Endodermal cell (in vitro differentiated cells): Measurements from ENCODE around the gene NAV1. TPM values are rescaled to one million over a fixed set of nuclear protein-coding genes. Genes with fewer than 3 reads are reported as not detected.
A peak's percentile ranks its signal among the peaks of the same experiment; 100 is the strongest.
"Not testable (repeated sequence)": the region's sequence is repeated elsewhere in the genome, so short reads cannot be mapped to it uniquely, and the experiment has no call there.

ENCODE experiments used
- DNase-seq: peaks from one replicate; pipeline ENCODE4 v3.0.0-alpha.2; 2017
- H3K27ac ChIP-seq: 2 replicates; pipeline ENCODE4 v1.5.1; 2013; ENCODE audit warnings: mild to moderate bottlenecking, low read depth, low read length, moderate library complexity
- H3K27me3 ChIP-seq: 2 replicates; pipeline ENCODE4 v1.6.1; 2013; ENCODE audit warnings: mild to moderate bottlenecking, low read length, moderate library complexity; ENCODE audit not compliant: insufficient read depth, control insufficient read depth, poor library complexity, severe bottlenecking
- H3K36me3 ChIP-seq: 2 replicates; pipeline ENCODE4 v1.7.0; 2013; ENCODE audit warnings: mild to moderate bottlenecking, low read length, moderate library complexity; ENCODE audit not compliant: control insufficient read depth, insufficient read depth
- H3K4me1 ChIP-seq: one replicate; pipeline ENCODE4 v1.7.0; 2013; ENCODE audit warnings: low read length; ENCODE audit not compliant: control insufficient read depth, insufficient read depth
- H3K4me3 ChIP-seq: 2 replicates; pipeline ENCODE4 v1.5.1; 2013; ENCODE audit warnings: mild to moderate bottlenecking, low read length, moderate library complexity
- H3K9ac ChIP-seq: 2 replicates; pipeline ENCODE4 v1.6.1; 2013; ENCODE audit warnings: mild to moderate bottlenecking, low read length, moderate library complexity; ENCODE audit not compliant: poor library complexity, severe bottlenecking; ENCODE audit errors: extremely low read depth
- H3K9me3 ChIP-seq: 2 replicates; pipeline ENCODE4 v1.6.1; 2013; ENCODE audit warnings: mild to moderate bottlenecking, low read length, moderate library complexity; ENCODE audit not compliant: control insufficient read depth
- H3K27ac Mint-ChIP-seq: 2 replicates; pipeline ENCODE4 v1.8.0; 2020; ENCODE audit warnings: mixed read lengths
- H3K27me3 Mint-ChIP-seq: 2 replicates; pipeline ENCODE4 v1.8.0; 2021; ENCODE audit warnings: mild to moderate bottlenecking, mixed read lengths; ENCODE audit not compliant: insufficient read depth
- H3K36me3 Mint-ChIP-seq: 2 replicates; pipeline ENCODE4 v1.8.0; 2020; ENCODE audit warnings: low read depth, mixed read lengths
- H3K4me1 Mint-ChIP-seq: 2 replicates; pipeline ENCODE4 v1.8.0; 2020; ENCODE audit warnings: mixed read lengths
- H3K4me3 Mint-ChIP-seq: 2 replicates; pipeline ENCODE4 v1.8.0; 2020; ENCODE audit warnings: mild to moderate bottlenecking, moderate library complexity, mixed read lengths
- H3K9me3 Mint-ChIP-seq: 2 replicates; pipeline ENCODE4 v1.8.0; 2020; ENCODE audit warnings: mild to moderate bottlenecking, mixed read lengths
- CTCF ChIP-seq: fragments of 200-600 bp; sonication (generic); conservative IDR thresholded peaks from 2 replicates; pipeline ENCODE4 v1.5.0; 2021; ENCODE audit warnings: antibody characterized with exemption, mild to moderate bottlenecking
- WGBS, 2 experiments: methylation state at CpG; one replicate each; pipeline versions ENCODE4 v1.1.5 to v1.1.7; 2013; ENCODE audit warnings: missing lambda C conversion rate in 2 of 2, mixed read lengths in 1 of 2; ENCODE audit not compliant: insufficient coverage in 1 of 2, insufficient read length in 1 of 2; 5-methylcytosine and 5-hydroxymethylcytosine counted together
- total RNA-seq, 2 donors: library from RNA; stranded (reverse); fragmentation: NEBNext Ultra II Directional in 1 of 2; extraction: Animal tissue kit (Norgen Biotek cat#: 25700) in 1 of 2; gene quantifications; 2 replicates in 1 of 2; 3 replicates in 1 of 2; pipeline ENCODE4 v1.2.1, GENCODE V29; 2021

NAV1 gene
- total RNA-seq, 2 donors from 2014 or later, result 42.2 to 62.5 TPM

- H3K36me3 Mint-ChIP-seq, result no peaks in the 10 kb centered on the region
- peak; percentile 75 for DNase-seq
- Histone ChIP-seq H3K36me3 (no peaks in the 10 kb centered on the region), H3K27me3 (no peaks in the 10 kb centered on the region), H3K27ac (no peak overlapping the region), H3K9ac (no peak overlapping the region), H3K4me3 (no peak overlapping the region), H3K4me1 (no peaks in the 10 kb centered on the region), H3K9me3 (no peaks in the 10 kb centered on the region)
- no peaks in the 10 kb centered on the region for H3K9me3 Mint-ChIP-seq
- H3K27me3 Mint-ChIP-seq, result peaks cover 18% of the 10 kb centered on the region
- H3K4me1 Mint-ChIP-seq, result peaks cover 24% of the 10 kb centered on the region
- no peak overlapping the region for H3K27ac Mint-ChIP-seq
- H3K4me3 Mint-ChIP-seq, result no peak overlapping the region
- WGBS, 2 experiments, result 39 to 44% methylated on average over 4 to 9 of the region's 9 CpGs
- peak; percentile 56 for TF ChIP-seq CTCF
Observed at GRCh38 chr1:201545851-201546492, 7.0 kb downstream of the NAV1 start.

GRCh38 chr1:201549522-201549921 is 10.6 kb downstream of the NAV1 start:
- 98% methylated on average over 5 of the region's 5 CpGs; no CpG with 5 or more reads in 1 of the 2 experiments for whole genome bisulfite sequencing, 2 experiments
- not testable (repeated sequence) for H3K27ac Mint-ChIP-seq

GRCh38 chr1:201551096-201551495 is 12.2 kb downstream of the NAV1 start:
- Histone ChIP-seq H3K4me1 (no peaks in the 10 kb centered on the region), H3K4me3 (no peak overlapping the region), H3K9ac (no peak overlapping the region), H3K27me3 (no peaks in the 10 kb centered on the region), H3K27ac (no peak overlapping the region), H3K36me3 (no peaks in the 10 kb centered on the region), H3K9me3 (no peaks in the 10 kb centered on the region)
- H3K27me3 Mint-ChIP-seq, result no peaks in the 10 kb centered on the region
- peaks cover 7% of the 10 kb centered on the region for H3K4me1 Mint-ChIP-seq
- WGBS, 2 experiments, result 91% methylated on average over 3 of the region's 3 CpGs
- H3K36me3 Mint-ChIP-seq, result no peaks in the 10 kb centered on the region
- H3K27ac Mint-ChIP-seq, result no peak overlapping the region
- H3K4me3 Mint-ChIP-seq, result no peak overlapping the region
- no peaks in the 10 kb centered on the region for H3K9me3 Mint-ChIP-seq
- TF ChIP-seq CTCF, result no peak
- no peak for DNase-seq

More at GRCh38 chr1:201549522-201549921, 10.6 kb downstream of the NAV1 start:
- H3K36me3 ChIP-seq, H3K4me3 Mint-ChIP-seq, H3K27ac ChIP-seq, H3K9me3 Mint-ChIP-seq, H3K9ac ChIP-seq, H3K27me3 Mint-ChIP-seq, DNase-seq, H3K36me3 Mint-ChIP-seq, H3K4me3 ChIP-seq, H3K4me1 Mint-ChIP-seq, H3K9me3 ChIP-seq, H3K4me1 ChIP-seq, H3K27me3 ChIP-seq: not testable (repeated sequence)
